GM10266 (cell line): Measurements from ENCODE around the gene EIF2S1.

Experiments
- DNase-seq: peaks from one replicate; pipeline ENCODE4 v3.0.0; 2012; ENCODE audit errors: extremely low spot score
- CTCF ChIP-seq: IDR thresholded peaks from 2 replicates; pipeline ENCODE4 v1.5.1; 2012; ENCODE audit warnings: mild to moderate bottlenecking, low read depth; ENCODE audit not compliant: control insufficient read depth, insufficient read depth; ENCODE audit errors: missing control alignments

EIF2S1 gene

DNA sequence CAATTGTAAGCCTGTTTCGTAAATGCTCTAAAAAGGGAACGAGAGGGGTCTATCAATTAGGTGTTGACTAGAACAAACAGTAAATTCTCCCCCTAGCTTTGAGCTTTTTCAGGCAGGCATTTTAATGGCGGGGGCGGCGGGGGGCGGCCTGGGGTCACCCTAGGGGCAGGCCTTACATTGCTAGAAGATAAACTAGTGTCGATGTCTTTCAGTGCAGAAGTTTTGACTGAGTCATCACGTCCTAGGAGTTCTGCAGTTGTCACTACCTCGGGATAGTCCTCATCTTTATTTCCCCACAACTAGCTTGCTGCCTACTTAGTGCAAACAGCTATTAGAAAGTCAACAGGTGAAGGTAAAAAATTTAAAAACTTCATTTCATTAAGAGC is 2.2 kb upstream of the EIF2S1 start:
- TF ChIP-seq CTCF: no peak
- DNase-seq: no peak

- no peak for DNase-seq
- TF ChIP-seq CTCF: no peak
Measured at GRCh38 chr14:67358924-67359774, 979 bp upstream of the EIF2S1 start.

DNA sequence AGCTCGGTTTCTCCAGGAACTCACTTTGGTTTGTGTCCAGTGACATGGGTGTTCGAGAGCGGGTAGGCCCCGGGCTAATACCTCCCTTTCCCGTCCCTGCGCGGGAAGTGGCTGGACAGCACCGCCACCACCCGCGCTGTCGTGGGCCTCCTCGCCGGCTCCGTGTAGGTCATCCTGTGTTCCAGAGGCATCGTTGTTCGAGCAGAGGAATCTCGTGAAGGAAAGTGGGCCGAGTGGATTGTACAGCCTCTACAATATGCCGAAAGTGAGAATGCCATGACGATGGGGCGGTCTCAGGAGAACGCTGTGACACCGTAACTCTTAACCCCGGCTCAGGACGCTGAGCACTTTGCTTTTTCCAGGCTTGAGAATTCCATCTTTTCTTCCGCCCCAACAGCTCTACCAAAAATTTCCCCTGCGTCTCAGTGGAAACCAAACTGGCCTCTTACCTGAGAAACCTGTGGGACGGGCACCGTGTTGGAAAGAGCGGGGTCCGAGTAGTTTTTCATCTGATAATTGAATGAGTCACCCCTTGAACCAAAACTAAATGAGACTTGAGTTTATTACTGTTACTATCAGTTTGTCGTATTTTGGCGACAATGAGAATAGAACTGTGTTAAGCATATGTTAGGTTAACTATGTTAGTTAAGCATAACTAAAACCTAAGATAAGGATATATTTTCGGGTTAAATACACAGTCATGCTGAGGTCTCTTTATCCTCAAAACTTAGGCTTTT is 510 bp downstream of the EIF2S1 start:
- TF ChIP-seq CTCF: no peak
- DNase-seq: no peak

DNA sequence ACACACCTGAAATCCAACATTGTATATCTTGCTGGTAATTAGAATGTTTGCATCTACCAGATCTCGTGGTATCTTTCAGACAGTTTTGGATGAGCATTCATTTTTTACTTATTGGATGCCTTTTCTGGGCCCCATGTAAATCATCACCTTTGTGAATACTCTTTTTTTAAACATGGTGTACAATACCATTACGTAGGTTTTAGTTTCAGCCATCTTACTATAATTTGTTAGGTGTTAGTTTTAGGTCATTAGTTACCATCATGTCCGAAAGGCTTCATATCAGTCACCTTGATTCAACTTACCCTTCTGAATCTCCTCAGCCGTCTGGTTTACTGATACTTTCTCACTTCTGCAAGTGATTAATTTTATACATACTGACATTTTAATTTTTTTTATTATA is 5.3 kb downstream of the EIF2S1 start:
- DNase-seq: no peak
- TF ChIP-seq CTCF: no peak

GRCh38 chr14:67370830-67371229 is 10.7 kb downstream of the EIF2S1 start:
- no peak for DNase-seq
- TF ChIP-seq CTCF: no peak

DNA sequence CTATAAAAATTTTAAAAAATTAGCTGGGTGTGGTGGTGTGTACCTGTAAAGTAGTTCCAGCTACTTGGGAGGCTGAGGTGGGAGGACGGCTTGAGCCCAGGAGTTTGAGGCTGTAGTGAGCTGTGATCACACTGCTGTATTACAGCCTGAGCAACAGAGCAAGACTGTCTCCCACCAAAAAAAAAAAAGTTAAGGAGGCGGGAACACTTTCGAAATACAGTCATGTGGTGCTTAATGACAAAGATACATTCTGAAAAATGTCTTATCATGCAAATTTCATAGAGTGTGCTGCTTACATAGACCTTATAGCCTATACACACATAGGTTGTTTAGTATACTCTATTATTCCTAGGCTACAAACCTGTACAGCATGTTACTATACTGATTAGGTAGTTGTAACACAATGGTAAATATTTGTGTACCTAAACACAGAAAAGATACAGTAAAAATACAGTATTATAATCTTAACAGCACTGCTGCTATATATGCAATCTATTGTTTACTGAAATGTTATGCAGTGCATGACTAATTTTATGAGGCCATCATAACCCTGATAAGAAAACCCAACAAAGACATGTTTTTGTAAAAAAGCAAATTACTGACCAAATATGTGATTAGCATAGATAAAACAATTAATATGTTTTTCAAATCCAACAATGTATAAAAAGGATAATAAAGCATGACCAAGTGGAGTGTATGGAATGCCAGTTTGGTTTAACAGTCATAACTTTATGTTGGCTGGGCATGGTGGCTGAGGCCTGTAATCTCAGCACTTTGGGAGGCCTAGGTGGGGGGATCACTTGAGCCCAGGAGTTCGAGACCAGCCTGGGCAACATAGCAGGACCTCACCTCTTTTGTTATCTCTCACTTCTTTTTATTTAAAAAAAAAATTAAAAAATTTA is 11.4 kb downstream of the EIF2S1 start:
- DNase-seq: no peak
- TF ChIP-seq CTCF: no peak

DNA sequence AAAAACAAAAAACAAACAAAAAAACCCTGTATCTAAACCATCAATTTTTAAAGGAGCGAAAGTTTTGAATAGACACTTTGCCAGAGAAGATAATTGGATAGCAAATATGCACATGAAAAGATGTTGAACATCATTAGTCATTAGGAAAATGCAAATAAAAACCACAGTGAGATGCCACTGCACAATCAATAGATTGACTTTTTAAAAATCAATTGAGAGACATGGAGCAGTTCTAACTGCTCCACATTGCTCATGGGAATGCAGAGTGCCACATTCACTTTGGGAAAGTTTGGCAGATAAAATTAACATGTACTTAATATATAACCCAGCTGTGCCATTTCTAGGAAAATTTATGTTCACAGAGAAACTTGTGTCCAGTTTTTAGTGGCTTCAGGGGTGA is 12.7 kb downstream of the EIF2S1 start:
- no peak for TF ChIP-seq CTCF
- no peak for DNase-seq
